ENCODE measurements around the gene THRA.

The THRA gene

GRCh38 chr17:40064971-40065768 is 2.4 kb downstream of the THRA start:
- DNase-seq (ENCODE audit: low read depth in 2 of 2) = no peak

DNA sequence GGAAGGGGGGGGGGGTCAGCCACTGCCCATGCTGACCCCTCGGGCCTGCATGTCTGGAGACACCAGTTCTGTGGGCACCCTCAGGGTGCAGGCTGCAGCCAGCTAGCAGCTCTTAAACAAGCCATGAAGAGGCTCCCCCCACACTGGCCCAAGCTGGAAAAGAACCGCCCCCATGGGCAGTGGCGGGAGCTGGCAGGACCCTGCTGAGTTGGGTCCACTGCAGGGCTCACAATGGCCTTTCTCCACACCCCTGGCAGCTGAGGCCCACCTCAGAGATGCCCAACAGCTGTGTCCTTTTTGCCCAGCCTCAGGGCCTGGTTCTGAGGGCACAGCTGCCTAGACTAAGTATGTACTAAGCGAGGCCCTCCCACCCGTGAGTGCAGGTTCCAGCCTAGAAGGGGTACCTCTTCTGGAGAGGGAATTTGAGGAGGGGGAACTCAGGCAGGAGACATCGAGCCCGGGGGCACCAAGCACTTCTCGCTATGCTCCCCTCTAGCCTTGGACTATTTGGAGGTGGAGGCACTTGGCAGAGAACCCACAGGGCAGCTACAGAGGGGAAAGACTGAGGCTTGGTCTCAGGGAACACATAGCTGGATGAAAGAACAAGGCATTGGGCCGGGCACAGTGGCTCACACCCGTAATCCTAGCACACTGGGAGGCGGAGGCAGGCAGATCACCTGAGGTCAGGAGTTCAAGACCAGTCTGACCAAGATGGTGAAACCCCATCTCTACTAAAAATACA is 3.2 kb downstream of the THRA start:
- DNase-seq (ENCODE audit: low read depth in 2 of 2) = no peak

GRCh38 chr17:40067710-40068109 is 4.9 kb downstream of the THRA start:
- no peak for DNase-seq (ENCODE audit: low read depth in 2 of 2)

DNA sequence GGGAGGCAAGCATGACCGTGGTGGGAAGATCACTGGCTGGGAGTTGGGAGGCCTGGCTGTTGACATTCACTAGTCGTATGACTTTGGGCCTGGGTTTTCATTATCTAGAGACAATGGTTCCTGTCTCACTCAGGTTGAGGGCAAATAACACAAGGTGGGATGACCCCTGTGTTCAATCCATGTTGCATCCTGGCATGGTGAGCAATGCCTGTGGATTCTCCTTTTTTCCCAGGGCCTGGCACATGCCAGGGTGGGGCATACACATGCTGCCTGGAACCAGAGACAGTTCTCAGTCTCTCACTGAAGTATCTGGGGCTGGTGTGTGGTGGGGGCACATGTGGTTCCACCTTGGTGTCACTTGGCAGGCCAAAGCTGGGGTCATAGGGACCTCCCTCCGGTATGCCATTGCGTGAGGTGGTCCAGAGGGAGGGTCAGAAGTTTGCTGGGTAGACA is 5.4 kb downstream of the THRA start:
- DNase-seq (ENCODE audit: low read depth in 2 of 2) = no peak

DNA sequence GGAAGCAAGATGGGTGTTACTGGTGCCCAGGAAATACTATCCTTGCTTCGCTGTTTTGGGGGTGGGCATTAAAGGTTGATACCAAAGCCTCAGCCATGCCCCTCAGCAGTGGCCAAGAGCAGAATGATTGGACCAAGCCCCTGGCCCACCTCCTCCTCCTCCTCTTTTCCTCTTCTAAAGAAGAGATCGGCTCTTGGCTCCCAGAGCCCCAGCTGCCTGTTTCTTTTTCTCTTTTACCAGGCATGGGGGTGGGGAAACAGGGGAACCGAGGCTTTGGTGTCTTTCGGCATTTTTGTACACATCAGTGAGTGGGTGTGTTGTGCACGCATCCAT is 5.8 kb downstream of the THRA start:
- DNase-seq (ENCODE audit: low read depth in 2 of 2) = no peak

- DNase-seq (ENCODE audit: low read depth in 2 of 2) = peak; percentile 50 to 69
Observed at GRCh38 chr17:40068917-40069750, 6.4 kb downstream of the THRA start.

DNA sequence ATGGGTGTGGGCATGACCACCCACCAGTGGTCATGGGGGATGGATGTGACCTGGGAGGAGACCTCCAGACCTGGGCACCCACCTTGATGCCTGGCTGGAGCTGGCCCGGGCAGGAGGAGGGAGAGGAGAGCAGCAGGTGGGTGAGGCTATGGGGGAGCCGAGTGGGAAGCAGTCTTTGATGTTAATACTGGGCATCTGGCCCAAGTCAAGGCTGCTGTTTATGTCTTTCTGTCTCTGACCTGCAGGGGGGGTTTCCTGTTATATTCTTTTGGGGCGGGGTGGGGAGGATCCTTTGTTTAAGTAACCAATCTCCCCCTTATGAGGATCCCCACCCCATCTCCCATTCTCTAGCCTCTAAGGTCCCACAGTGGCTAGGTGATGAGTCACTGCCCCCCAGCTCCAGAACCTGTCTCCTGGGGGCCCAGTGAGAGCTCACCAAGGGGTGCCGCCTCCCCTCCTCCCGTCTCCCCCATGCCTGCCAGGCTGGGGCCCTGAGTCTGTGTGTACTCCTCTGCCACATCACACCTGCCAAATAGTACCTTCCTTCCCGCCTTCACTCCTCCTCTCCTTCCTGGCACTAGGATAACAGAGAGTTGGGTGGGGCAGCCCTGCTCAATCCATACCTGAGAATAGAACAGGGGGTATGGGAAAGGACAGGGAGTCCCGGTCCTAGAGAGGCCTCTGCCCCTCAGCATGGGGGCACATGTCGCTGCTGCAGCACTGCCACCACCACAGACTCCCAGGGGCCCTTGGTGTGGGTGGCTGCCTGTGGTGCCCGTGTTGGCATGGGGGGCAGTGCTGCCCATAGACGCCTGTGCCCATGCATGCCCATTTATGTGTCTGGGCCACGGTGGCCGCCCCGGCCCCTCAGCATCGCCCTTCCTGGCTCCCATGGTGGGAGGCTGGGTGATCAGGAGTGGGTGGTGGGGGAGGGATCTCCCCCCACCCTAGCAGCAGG is 7.3 kb downstream of the THRA start:
- DNase-seq (ENCODE audit: low read depth in 2 of 2) = no peak

DNA sequence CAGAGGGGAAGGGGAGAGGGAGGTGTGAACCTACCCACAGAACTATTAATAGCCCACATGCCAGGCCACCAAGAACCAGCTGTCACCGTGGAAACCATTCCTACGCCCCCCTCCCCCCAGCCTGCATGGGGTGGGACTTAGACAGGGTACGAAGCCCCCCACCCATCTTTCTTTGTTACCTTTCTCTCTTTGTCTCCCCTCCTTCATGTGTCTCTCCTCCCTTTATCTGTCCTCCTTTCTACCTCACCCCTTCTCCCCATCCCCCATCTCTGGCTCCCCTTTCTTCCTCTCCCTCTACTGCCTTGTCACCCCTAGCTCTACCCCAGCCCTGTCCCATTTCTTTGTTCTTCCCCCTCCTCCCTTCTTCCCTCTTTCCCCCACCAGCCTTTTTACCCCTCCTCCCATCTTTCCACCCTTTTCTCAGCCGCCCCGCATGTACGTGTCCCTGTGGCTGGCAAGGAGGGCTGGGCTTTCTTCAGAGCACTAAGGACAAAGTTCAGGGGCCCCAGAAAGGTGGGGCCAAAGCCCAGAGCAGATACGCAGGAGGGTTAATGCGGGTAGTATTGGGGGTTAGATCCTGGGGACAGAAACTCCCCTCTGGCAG is 8.0 kb downstream of the THRA start:
- no peak for DNase-seq (ENCODE audit: low read depth in 2 of 2)

- DNase-seq (ENCODE audit: low read depth in 2 of 2) = no peak
Observed at GRCh38 chr17:40071313-40072039, 8.7 kb downstream of the THRA start.

GRCh38 chr17:40072040-40072734 is 9.4 kb downstream of the THRA start:
- no peak for DNase-seq (ENCODE audit: low read depth in 2 of 2)

GRCh38 chr17:40072735-40073346 is 10.1 kb downstream of the THRA start:
- no peak for DNase-seq (ENCODE audit: low read depth in 2 of 2)

- no peak for DNase-seq (ENCODE audit: low read depth in 2 of 2)
Observed at GRCh38 chr17:40073454-40074174, 10.8 kb downstream of the THRA start.

DNA sequence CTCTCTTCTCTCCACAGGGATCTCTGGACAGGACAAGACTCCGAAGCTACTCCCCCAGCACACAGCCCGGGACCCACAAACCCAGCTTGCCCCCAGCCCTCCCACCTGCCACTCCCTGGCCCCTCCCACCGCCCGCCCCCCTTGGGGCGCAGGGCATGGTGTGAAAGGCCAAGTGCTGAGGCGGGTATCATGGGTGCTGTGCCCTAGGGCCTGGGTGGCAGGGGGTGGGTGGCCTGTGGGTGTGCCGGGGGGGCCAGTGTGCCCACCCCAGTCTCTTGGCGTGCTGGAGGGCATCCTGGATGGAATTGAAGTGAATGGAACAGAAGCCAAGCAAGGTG is 11.4 kb downstream of the THRA start:
- no peak for DNase-seq (ENCODE audit: low read depth in 2 of 2)

DNA sequence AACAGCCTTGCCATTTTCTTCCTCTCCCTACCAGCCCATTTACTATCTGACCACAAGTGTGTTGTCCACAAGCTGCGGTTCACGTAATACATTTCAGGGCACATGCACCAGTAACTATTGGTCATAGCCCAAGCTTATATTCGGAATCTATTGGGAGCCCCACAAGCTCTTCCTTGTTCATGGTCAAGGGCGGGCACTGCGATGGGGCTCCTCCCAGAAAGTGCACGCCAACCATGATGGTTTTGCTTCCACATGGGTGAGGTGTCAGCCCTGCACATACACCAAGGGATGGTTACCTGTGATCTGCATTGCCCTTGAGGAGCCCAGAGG is 12.1 kb downstream of the THRA start:
- no peak for DNase-seq (ENCODE audit: low read depth in 2 of 2)

DNA sequence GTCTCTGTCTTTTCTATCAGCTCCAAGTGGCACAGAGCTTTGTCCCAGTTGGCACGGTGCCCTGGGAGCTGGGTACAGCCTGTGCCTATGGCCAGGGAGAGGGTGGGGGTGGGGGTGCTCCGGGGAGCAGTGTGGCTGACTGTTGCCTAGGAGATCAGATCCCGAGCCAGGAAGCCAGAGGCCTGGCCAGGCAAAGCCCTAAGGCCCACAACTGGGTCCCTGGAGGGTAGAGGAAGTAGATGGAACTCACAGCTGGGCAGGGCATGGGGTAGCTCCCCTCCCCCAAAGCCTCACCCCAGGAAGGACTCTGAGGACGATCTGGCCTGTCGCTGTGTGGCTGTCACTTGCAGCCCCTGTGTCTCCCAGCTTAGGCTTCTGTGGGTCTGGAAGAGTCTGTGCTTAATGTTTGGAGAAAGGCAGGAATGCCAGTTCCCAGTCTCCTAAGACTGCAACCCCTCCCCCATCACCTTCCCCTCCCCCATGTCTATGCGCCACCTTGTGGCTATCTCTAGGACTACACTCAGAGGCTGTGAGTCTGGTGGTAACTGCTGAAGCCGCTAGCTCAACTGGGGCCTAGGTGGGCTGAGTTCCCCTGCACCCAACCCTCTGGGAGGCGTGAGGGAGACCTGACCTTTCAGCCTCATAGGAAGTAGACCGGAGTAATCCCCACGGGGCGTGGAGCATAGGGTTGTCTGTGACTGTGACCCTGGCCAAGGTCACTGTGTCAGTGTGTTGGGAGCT is 12.6 kb downstream of the THRA start:
- peak; percentile 47 to 64 for DNase-seq (ENCODE audit: low read depth in 2 of 2)

DNA sequence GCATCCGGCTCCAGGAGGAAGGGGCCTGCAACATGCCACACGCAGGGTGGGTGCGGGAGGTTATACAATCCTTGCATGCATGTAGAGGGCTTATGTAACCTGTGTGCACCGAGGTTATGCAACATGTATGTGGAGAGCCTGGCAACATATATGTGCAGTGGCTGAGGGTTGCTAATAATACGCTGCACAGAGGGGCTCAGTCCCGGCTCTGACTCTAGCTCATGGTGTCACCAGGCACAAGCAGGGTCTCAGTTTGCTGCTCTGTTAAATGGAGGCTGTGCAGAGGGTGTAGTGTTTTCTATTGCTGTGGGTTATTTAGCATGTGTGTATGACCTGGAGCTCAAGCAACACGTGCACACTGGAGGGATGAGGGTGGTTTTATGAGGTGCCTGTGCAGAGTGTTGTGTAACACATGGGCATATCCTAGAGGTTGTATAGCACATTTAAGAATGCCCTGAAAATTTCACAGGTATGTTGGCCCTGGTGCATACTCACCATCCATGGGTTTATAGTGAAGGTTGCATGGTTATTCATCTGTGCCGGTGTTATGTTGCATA is 13.3 kb downstream of the THRA start:
- no peak for DNase-seq (ENCODE audit: low read depth in 2 of 2)

DNA sequence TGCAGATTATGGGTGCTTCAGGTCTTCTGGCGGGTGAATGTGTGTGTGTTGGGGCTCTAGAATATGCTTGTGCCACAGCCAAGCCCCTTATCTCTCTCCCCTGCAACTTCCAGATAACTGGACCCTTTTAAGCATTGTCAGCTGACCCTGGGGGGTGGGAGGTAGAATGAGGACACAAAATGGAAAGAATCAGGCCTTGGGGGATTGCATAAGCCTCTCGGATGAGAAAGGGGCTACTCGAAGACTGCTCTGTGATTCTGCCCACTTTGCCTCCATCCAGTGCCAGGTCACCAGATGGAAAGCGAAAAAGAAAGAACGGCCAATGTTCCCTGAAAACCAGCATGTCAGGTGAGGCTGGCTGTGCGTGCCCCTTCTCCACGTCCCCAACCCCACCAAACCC is 13.8 kb downstream of the THRA start:
- DNase-seq (ENCODE audit: low read depth in 2 of 2) = no peak

DNA sequence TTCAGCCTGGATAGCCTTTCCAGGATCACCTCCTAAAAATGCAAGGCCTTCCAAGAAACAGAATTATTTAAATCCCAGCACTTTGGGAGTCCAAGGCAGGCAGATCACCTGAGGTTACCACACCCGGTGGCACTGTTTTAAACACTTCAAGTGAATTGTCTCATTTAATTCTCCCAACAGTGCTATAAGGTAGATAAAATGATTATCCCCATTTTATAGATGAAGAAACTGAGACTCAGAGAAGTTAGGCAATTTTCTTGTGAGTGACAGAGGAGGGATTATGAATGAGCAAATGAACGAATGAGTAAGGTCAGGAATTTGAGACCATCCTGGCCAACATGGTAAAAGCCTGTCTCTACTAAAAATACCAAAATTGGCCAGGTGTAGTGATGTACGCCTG is 16.8 kb downstream of the THRA start:
- no peak for DNase-seq (ENCODE audit: low read depth in 2 of 2)
